GM23338 (cell line): ENCODE results near the gene FOXB2. TPM values are rescaled to one million over a fixed set of nuclear protein-coding genes. Genes with fewer than 3 reads are reported as not detected.

Experiments used
- ATAC-seq: fragments of 200-7000 bp; cut with Tn5 transposase; 3 replicates; pipeline ENCODE4 v1.9.1; 2020
- DNase-seq: peaks from one replicate; pipeline ENCODE4 v3.0.0-alpha.2; 2015; ENCODE audit warnings: low spot score
- H2AFZ ChIP-seq: fragments of 200-600 bp; sonication (generic); 2 replicates; pipeline ENCODE4 v1.8.0; 2016; ENCODE audit warnings: antibody characterized with exemption, mild to moderate bottlenecking, moderate library complexity
- H3F3A ChIP-seq: fragments of 200-600 bp; sonication (generic); replicated peaks from 2 replicates; pipeline ENCODE4 v1.8.0; 2017; ENCODE audit warnings: antibody characterized with exemption, mixed run types, low read depth
- H3K27ac ChIP-seq: fragments of 200-600 bp; sonication (generic); 2 replicates; pipeline ENCODE4 v1.6.1; 2016; ENCODE audit warnings: low read depth
- H3K27me3 ChIP-seq: fragments of 200-600 bp; sonication (generic); 2 replicates; pipeline ENCODE4 v1.8.0; 2016; ENCODE audit warnings: mild to moderate bottlenecking, mixed run types, moderate library complexity; ENCODE audit not compliant: insufficient read depth
- H3K36me3 ChIP-seq: fragments of 200-600 bp; sonication (generic); 2 replicates; pipeline ENCODE4 v1.8.0; 2016; ENCODE audit warnings: mild to moderate bottlenecking; ENCODE audit not compliant: insufficient read depth
- H3K4me1 ChIP-seq: fragments of 200-600 bp; sonication (generic); 2 replicates; pipeline ENCODE4 v1.8.0; 2016; ENCODE audit warnings: mild to moderate bottlenecking, moderate library complexity; ENCODE audit not compliant: insufficient read depth
- H3K4me2 ChIP-seq: fragments of 200-600 bp; sonication (generic); 2 replicates; pipeline ENCODE4 v1.7.1; 2017; ENCODE audit warnings: mixed run types
- H3K4me3 ChIP-seq: fragments of 200-600 bp; sonication (generic); 2 replicates; pipeline ENCODE4 v1.6.1; 2016; ENCODE audit warnings: mixed run types
- H3K79me2 ChIP-seq: fragments of 200-600 bp; sonication (generic); replicated peaks from 2 replicates; pipeline ENCODE4 v1.8.0; 2017; ENCODE audit warnings: mild to moderate bottlenecking; ENCODE audit not compliant: insufficient read depth
- H3K9me2 ChIP-seq: fragments of 200-600 bp; sonication (generic); 2 replicates; pipeline ENCODE4 v1.8.0; 2017; ENCODE audit not compliant: insufficient read depth
- H4K20me1 ChIP-seq: fragments of 200-600 bp; sonication (generic); replicated peaks from 2 replicates; pipeline ENCODE4 v1.8.0; 2017; ENCODE audit warnings: mild to moderate bottlenecking; ENCODE audit not compliant: insufficient read depth
- H3K27ac Mint-ChIP-seq: 2 replicates; pipeline ENCODE4 v1.8.0; 2020; ENCODE audit warnings: inconsistent platforms, mild to moderate bottlenecking, moderate library complexity, mixed read lengths
- H3K27me3 Mint-ChIP-seq: 3 replicates; pipeline ENCODE4 v1.8.0; 2022; ENCODE audit warnings: low read depth, mild to moderate bottlenecking, moderate library complexity, mixed read lengths, inconsistent platforms; ENCODE audit not compliant: insufficient read depth, poor library complexity
- H3K36me3 Mint-ChIP-seq: 3 replicates; pipeline ENCODE4 v1.8.0; 2021; ENCODE audit warnings: low read depth, mild to moderate bottlenecking, inconsistent platforms, moderate library complexity, mixed read lengths
- H3K4me1 Mint-ChIP-seq: 3 replicates; pipeline ENCODE4 v1.8.0; 2020; ENCODE audit warnings: mild to moderate bottlenecking, inconsistent platforms, mixed read lengths
- H3K4me3 Mint-ChIP-seq: 3 replicates; pipeline ENCODE4 v1.8.0; 2021; ENCODE audit warnings: moderate library complexity, mild to moderate bottlenecking, inconsistent platforms, mixed read lengths
- H3K9me3 Mint-ChIP-seq: 3 replicates; pipeline ENCODE4 v1.8.0; 2020; ENCODE audit warnings: moderate library complexity, mild to moderate bottlenecking, inconsistent platforms, mixed read lengths
- CREB1 ChIP-seq: fragments of 250-450 bp; sonication (Bioruptor Pico); IDR thresholded peaks from 2 replicates; pipeline ENCODE4 v1.5.0; 2020; ENCODE audit warnings: low read depth, mild to moderate bottlenecking, moderate library complexity
- polyA plus RNA-seq: library from polyadenylated mRNA; unstranded; fragments of >200 nt; fragmentation: Nextera tagmentation; extraction: Ambion mirVana; gene quantifications from 2 replicates; pipeline ENCODE4 v1.2.1, GENCODE V29; 2016
- total RNA-seq: library from RNA; depleted of rRNA; stranded (reverse); fragments of >200 nt; shearing (Covaris generic); gene quantifications from 2 replicates; pipeline ENCODE4 v1.2.3, GENCODE V29; 2014
- TF ChIP-seq, protein P1 (sequence below): fragments of 250-450 bp; sonication (Bioruptor Pico); IDR thresholded peaks from 2 replicates; pipeline ENCODE4 v1.5.0; 2020; ENCODE audit warnings: mild to moderate bottlenecking, moderate library complexity
- TF ChIP-seq, protein P2 (sequence below): IDR thresholded peaks from one replicate; pipeline ENCODE4 v1.6.1; 2018; ENCODE audit warnings: antibody characterized with exemption; ENCODE audit not compliant: unreplicated experiment

The FOXB2 gene
- total and polyA plus RNA-seq, 2 experiments from 2014 or later, result not detected

DNA sequence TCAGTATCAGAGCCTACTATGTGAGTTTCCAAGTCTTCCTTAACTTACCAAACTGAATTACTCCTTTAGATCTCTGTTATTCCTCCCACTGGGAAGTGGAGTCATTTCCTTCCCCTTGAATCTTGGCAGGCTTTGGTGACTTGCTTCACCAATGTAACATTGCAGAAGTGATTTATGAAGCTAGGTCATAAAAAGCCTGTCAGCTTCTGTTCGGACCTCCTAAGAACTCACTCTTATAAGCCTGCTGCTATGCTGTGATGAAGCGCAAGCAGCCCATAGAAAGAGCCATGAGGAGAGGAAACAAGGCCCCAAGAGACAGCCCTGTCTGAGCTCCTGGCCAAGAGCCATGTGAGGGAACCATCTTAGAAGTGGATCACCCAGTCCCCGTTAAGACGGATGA is 14.2 kb upstream of the FOXB2 start:
- no peak overlapping the region for H3K4me3 ChIP-seq
- DNase-seq (no peak), ATAC-seq (no peak)
- Mint-ChIP-seq H3K4me1 (peaks cover 3% of the 10 kb centered on the region; the same call in 2 of the 3 replicates), H3K27me3 (peaks cover 5% of the 10 kb centered on the region), H3K36me3 (no peaks in the 10 kb centered on the region), H3K27ac (no peak overlapping the region), H3K9me3 (no peaks in the 10 kb centered on the region; the same call in 2 of the 3 replicates), H3K4me3 (no peak overlapping the region)
- peaks cover 12% of the 10 kb centered on the region for H3K27me3 ChIP-seq
- no peaks in the 10 kb centered on the region for H3K36me3 ChIP-seq
- no peaks in the 10 kb centered on the region for H3F3A ChIP-seq
- no peak overlapping the region for H2AFZ ChIP-seq
- H3K4me2 ChIP-seq, result no peak overlapping the region
- H3K27ac ChIP-seq, result no peak overlapping the region
- H3K9me2 ChIP-seq, result no peaks in the 10 kb centered on the region
- 0 out of 2 replicates have a peak, but pooled peaks cover 4% of the 10 kb centered on the region for H3K4me1 ChIP-seq
- no peaks in the 10 kb centered on the region for H4K20me1 ChIP-seq
- TF ChIP-seq, protein P1, sequence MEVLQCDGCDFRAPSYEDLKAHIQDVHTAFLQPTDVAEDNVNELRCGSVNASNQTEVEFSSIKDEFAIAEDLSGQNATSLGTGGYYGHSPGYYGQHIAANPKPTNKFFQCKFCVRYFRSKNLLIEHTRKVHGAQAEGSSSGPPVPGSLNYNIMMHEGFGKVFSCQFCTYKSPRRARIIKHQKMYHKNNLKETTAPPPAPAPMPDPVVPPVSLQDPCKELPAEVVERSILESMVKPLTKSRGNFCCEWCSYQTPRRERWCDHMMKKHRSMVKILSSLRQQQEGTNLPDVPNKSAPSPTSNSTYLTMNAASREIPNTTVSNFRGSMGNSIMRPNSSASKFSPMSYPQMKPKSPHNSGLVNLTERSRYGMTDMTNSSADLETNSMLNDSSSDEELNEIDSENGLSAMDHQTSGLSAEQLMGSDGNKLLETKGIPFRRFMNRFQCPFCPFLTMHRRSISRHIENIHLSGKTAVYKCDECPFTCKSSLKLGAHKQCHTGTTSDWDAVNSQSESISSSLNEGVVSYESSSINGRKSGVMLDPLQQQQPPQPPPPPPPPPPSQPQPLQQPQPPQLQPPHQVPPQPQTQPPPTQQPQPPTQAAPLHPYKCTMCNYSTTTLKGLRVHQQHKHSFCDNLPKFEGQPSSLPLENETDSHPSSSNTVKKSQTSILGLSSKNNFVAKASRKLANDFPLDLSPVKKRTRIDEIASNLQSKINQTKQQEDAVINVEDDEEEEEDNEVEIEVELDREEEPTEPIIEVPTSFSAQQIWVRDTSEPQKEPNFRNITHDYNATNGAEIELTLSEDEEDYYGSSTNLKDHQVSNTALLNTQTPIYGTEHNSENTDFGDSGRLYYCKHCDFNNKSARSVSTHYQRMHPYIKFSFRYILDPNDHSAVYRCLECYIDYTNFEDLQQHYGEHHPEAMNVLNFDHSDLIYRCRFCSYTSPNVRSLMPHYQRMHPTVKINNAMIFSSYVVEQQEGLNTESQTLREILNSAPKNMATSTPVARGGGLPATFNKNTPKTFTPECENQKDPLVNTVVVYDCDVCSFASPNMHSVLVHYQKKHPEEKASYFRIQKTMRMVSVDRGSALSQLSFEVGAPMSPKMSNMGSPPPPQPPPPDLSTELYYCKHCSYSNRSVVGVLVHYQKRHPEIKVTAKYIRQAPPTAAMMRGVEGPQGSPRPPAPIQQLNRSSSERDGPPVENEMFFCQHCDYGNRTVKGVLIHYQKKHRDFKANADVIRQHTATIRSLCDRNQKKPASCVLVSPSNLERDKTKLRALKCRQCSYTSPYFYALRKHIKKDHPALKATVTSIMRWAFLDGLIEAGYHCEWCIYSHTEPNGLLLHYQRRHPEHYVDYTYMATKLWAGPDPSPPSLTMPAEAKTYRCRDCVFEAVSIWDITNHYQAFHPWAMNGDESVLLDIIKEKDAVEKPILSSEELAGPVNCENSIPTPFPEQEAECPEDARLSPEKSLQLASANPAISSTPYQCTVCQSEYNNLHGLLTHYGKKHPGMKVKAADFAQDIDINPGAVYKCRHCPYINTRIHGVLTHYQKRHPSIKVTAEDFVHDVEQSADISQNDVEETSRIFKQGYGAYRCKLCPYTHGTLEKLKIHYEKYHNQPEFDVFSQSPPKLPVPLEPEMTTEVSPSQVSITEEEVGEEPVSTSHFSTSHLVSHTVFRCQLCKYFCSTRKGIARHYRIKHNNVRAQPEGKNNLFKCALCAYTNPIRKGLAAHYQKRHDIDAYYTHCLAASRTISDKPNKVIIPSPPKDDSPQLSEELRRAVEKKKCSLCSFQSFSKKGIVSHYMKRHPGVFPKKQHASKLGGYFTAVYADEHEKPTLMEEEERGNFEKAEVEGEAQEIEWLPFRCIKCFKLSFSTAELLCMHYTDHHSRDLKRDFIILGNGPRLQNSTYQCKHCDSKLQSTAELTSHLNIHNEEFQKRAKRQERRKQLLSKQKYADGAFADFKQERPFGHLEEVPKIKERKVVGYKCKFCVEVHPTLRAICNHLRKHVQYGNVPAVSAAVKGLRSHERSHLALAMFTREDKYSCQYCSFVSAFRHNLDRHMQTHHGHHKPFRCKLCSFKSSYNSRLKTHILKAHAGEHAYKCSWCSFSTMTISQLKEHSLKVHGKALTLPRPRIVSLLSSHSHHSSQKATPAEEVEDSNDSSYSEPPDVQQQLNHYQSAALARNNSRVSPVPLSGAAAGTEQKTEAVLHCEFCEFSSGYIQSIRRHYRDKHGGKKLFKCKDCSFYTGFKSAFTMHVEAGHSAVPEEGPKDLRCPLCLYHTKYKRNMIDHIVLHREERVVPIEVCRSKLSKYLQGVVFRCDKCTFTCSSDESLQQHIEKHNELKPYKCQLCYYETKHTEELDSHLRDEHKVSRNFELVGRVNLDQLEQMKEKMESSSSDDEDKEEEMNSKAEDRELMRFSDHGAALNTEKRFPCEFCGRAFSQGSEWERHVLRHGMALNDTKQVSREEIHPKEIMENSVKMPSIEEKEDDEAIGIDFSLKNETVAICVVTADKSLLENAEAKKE (CRISPR knock-in tag), result no peak
- TF ChIP-seq, protein P2, sequence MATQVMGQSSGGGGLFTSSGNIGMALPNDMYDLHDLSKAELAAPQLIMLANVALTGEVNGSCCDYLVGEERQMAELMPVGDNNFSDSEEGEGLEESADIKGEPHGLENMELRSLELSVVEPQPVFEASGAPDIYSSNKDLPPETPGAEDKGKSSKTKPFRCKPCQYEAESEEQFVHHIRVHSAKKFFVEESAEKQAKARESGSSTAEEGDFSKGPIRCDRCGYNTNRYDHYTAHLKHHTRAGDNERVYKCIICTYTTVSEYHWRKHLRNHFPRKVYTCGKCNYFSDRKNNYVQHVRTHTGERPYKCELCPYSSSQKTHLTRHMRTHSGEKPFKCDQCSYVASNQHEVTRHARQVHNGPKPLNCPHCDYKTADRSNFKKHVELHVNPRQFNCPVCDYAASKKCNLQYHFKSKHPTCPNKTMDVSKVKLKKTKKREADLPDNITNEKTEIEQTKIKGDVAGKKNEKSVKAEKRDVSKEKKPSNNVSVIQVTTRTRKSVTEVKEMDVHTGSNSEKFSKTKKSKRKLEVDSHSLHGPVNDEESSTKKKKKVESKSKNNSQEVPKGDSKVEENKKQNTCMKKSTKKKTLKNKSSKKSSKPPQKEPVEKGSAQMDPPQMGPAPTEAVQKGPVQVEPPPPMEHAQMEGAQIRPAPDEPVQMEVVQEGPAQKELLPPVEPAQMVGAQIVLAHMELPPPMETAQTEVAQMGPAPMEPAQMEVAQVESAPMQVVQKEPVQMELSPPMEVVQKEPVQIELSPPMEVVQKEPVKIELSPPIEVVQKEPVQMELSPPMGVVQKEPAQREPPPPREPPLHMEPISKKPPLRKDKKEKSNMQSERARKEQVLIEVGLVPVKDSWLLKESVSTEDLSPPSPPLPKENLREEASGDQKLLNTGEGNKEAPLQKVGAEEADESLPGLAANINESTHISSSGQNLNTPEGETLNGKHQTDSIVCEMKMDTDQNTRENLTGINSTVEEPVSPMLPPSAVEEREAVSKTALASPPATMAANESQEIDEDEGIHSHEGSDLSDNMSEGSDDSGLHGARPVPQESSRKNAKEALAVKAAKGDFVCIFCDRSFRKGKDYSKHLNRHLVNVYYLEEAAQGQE, result no peak
- no peak for TF ChIP-seq CREB1 (CRISPR knock-in tag)
- no peaks in the 10 kb centered on the region for H3K79me2 ChIP-seq
